Measurements from ENCODE around the gene ZNF566. TPM values are rescaled to one million over a fixed set of nuclear protein-coding genes. Genes with fewer than 3 reads are reported as not detected.
A peak's percentile ranks its signal among the peaks of the same experiment; 100 is the strongest.

ZNF566 gene
- total RNA-seq, 1 experiment from 2014 or later, result 11.6 TPM

GRCh38 chr19:36526581-36526980 lies 37.2 kb upstream of the ZNF566 start:
- no peak for TF ChIP-seq CTCF (IDR thresholded peaks at IDR 0.05; ENCODE audit: insufficient read depth in 1 of 2, low read depth in 1 of 2, low read length in 1 of 2, severe bottlenecking in 1 of 2, unreplicated experiment in 1 of 2)
- no peaks in the 10 kb centered on the region for H3K27me3 Mint-ChIP-seq (ENCODE audit: insufficient read depth, unreplicated experiment)
- peak overlapping the region; percentile 100 for H3K4me3 Mint-ChIP-seq (ENCODE audit: unreplicated experiment)
- H3K36me3 Mint-ChIP-seq (ENCODE audit: insufficient read depth, unreplicated experiment), result peaks cover 47% of the 10 kb centered on the region
- intact Hi-C loops (cut with micrococcal nuclease; ENCODE audit: unreplicated experiment), result loop anchor here (5.0 kb wide), 2 partner anchors 161 to 246 kb away; partner anchors contain the start of genes ZNF567 and ZNF850
- H3K4me1 ChIP-seq, result no peaks in the 10 kb centered on the region
- H3K9me3 ChIP-seq, result peaks cover 12% of the 10 kb centered on the region; the same call in 1 of the 2 replicates
- H3K9me3 Mint-ChIP-seq (ENCODE audit: unreplicated experiment), result peaks cover 19% of the 10 kb centered on the region
- H3K27me3 ChIP-seq (replicated peaks; ENCODE audit: control insufficient read depth, insufficient read depth, low read length), result no peaks in the 10 kb centered on the region
- no TSS peak for BruUV-seq (replicated peaks)
- no peak overlapping the region for H3K4me3 ChIP-seq (ENCODE audit: low read depth, low read length)
- H3K27ac Mint-ChIP-seq (ENCODE audit: unreplicated experiment), result no peak overlapping the region
- no peak for DNase-seq
- H3K36me3 ChIP-seq (ENCODE audit: control insufficient read depth, insufficient read depth, low read length), result peaks cover 7% of the 10 kb centered on the region
- peaks cover 6% of the 10 kb centered on the region for H3K4me1 Mint-ChIP-seq (ENCODE audit: low read depth, unreplicated experiment)
- POLR2A ChIA-PET, result no interaction called here
- CTCF ChIA-PET, result no interaction called here

- no TSS peak for BruUV-seq (replicated peaks)
Measured at GRCh38 chr19:36524617-36525016, 35.3 kb upstream of the ZNF566 start.

GRCh38 chr19:36514012-36514612 lies 24.8 kb upstream of the ZNF566 start:
- H3K36me3 Mint-ChIP-seq (ENCODE audit: insufficient read depth, unreplicated experiment), result peaks cover 60% of the 10 kb centered on the region
- CTCF ChIA-PET, result no interaction called here
- H3K27me3 Mint-ChIP-seq (ENCODE audit: insufficient read depth, unreplicated experiment), result no peaks in the 10 kb centered on the region
- H3K27ac Mint-ChIP-seq (ENCODE audit: unreplicated experiment), result no peak overlapping the region
- intact Hi-C loops (cut with micrococcal nuclease; ENCODE audit: unreplicated experiment), result no loop called here
- no peak for TF ChIP-seq CTCF (IDR thresholded peaks at IDR 0.05; ENCODE audit: insufficient read depth in 1 of 2, low read depth in 1 of 2, low read length in 1 of 2, severe bottlenecking in 1 of 2, unreplicated experiment in 1 of 2)
- H3K4me1 Mint-ChIP-seq (ENCODE audit: low read depth, unreplicated experiment), result no peaks in the 10 kb centered on the region
- no TSS peak for BruUV-seq (replicated peaks)
- Histone ChIP-seq H3K27me3 (replicated peaks; ENCODE audit: control insufficient read depth, insufficient read depth, low read length) (no peaks in the 10 kb centered on the region), H3K36me3 (ENCODE audit: control insufficient read depth, insufficient read depth, low read length) (peaks cover 9% of the 10 kb centered on the region), H3K4me1 (no peaks in the 10 kb centered on the region), H3K9me3 (peaks cover 63% of the 10 kb centered on the region), H3K4me3 (ENCODE audit: low read depth, low read length) (no peak overlapping the region)
- POLR2A ChIA-PET, result no interaction called here
- peaks cover 74% of the 10 kb centered on the region for H3K9me3 Mint-ChIP-seq (ENCODE audit: unreplicated experiment)
- DNase-seq, result no peak
- no peak overlapping the region for H3K4me3 Mint-ChIP-seq (ENCODE audit: unreplicated experiment)

More at GRCh38 chr19:36524617-36525016, 35.3 kb upstream of the ZNF566 start:
- no peaks in the 10 kb centered on the region for H3K27me3 Mint-ChIP-seq (ENCODE audit: insufficient read depth, unreplicated experiment)
- H3K4me1 Mint-ChIP-seq (ENCODE audit: low read depth, unreplicated experiment), result peaks cover 6% of the 10 kb centered on the region
- H3K27ac Mint-ChIP-seq (ENCODE audit: unreplicated experiment), result no peak overlapping the region
- intact Hi-C loops (cut with micrococcal nuclease; ENCODE audit: unreplicated experiment), result loop anchor here (5.0 kb wide), 2 partner anchors 163 to 248 kb away; partner anchors contain the start of genes ZNF567 and ZNF850
- Histone ChIP-seq H3K36me3 (ENCODE audit: control insufficient read depth, insufficient read depth, low read length) (peaks cover 7% of the 10 kb centered on the region), H3K4me3 (ENCODE audit: low read depth, low read length) (no peak overlapping the region), H3K9me3 (peaks cover 12% of the 10 kb centered on the region; the same call in 1 of the 2 replicates), H3K4me1 (no peaks in the 10 kb centered on the region), H3K27me3 (replicated peaks; ENCODE audit: control insufficient read depth, insufficient read depth, low read length) (no peaks in the 10 kb centered on the region)
- ChIA-PET CTCF (no interaction called here), POLR2A (no interaction called here)
- H3K4me3 Mint-ChIP-seq (ENCODE audit: unreplicated experiment), result no peak overlapping the region
- no peak for TF ChIP-seq CTCF (IDR thresholded peaks at IDR 0.05; ENCODE audit: insufficient read depth in 1 of 2, low read depth in 1 of 2, low read length in 1 of 2, severe bottlenecking in 1 of 2, unreplicated experiment in 1 of 2)
- no peak for DNase-seq
- peaks cover 19% of the 10 kb centered on the region for H3K9me3 Mint-ChIP-seq (ENCODE audit: unreplicated experiment)
- H3K36me3 Mint-ChIP-seq (ENCODE audit: insufficient read depth, unreplicated experiment), result peaks cover 66% of the 10 kb centered on the region
